Globus pallidus (tissue), 1 donor: ENCODE results near the gene RNU6-9.

Experiments
- DNase-seq: peaks from one replicate; pipeline ENCODE4 v3.0.0-alpha.2; 2015; ENCODE audit warnings: low spot score

RNU6-9 gene

GRCh38 chr19:919199-920050, 26.1 kb downstream of the RNU6-9 start:
- DNase-seq, result no peak

GRCh38 chr19:920051-920864, 27.0 kb downstream of the RNU6-9 start:
- DNase-seq, result no peak

- no peak for DNase-seq
These were observed 31.3 kb downstream of the RNU6-9 start for GRCh38 chr19:924553-925086.

GRCh38 chr19:925087-925525, 31.8 kb downstream of the RNU6-9 start:
- DNase-seq, result no peak

GRCh38 chr19:925526-926322, 32.4 kb downstream of the RNU6-9 start, which contains the start of gene ARID3A:
Gene ARID3A, plus strand, starts transcription at chr19:926035. Its CDS starts 3,494 bp downstream, at chr19:929529.
- peak; percentile 66 for DNase-seq

GRCh38 chr19:926323-926588, 33.0 kb downstream of the RNU6-9 start:
- no peak for DNase-seq

GRCh38 chr19:926589-927350, 33.5 kb downstream of the RNU6-9 start:
- DNase-seq, result peak; percentile 42

- DNase-seq, result no peak
These were observed 34.1 kb downstream of the RNU6-9 start for GRCh38 chr19:927351-927779.

GRCh38 chr19:927780-928401, 34.6 kb downstream of the RNU6-9 start:
- no peak for DNase-seq

- no peak for DNase-seq
These were observed 35.4 kb downstream of the RNU6-9 start for GRCh38 chr19:928471-929202.

GRCh38 chr19:929203-929890, 36.1 kb downstream of the RNU6-9 start:
- DNase-seq, result no peak

GRCh38 chr19:929891-930258, 36.6 kb downstream of the RNU6-9 start:
- DNase-seq, result no peak

- no peak for DNase-seq
These were observed 38.8 kb downstream of the RNU6-9 start for GRCh38 chr19:931860-932647.

GRCh38 chr19:932648-933552, 39.6 kb downstream of the RNU6-9 start:
- no peak for DNase-seq

- no peak for DNase-seq
These were observed 40.2 kb downstream of the RNU6-9 start for GRCh38 chr19:933553-933882.

- no peak for DNase-seq
These were observed 41.0 kb downstream of the RNU6-9 start for GRCh38 chr19:934197-934840.

GRCh38 chr19:934865-935479, 41.7 kb downstream of the RNU6-9 start:
- DNase-seq, result peak; percentile 72
